GM23338 (cell line): Measurements from ENCODE around the gene CCNY. TPM values are rescaled to one million over a fixed set of nuclear protein-coding genes. Genes with fewer than 3 reads are reported as not detected.

Experiments
- ATAC-seq: fragments of 200-7000 bp; cut with Tn5 transposase; 3 replicates; pipeline ENCODE4 v1.9.1; 2020
- DNase-seq: peaks from one replicate; pipeline ENCODE4 v3.0.0-alpha.2; 2015; ENCODE audit warnings: low spot score
- H2AFZ ChIP-seq: fragments of 200-600 bp; sonication (generic); 2 replicates; pipeline ENCODE4 v1.8.0; 2016; ENCODE audit warnings: antibody characterized with exemption, mild to moderate bottlenecking, moderate library complexity
- H3F3A ChIP-seq: fragments of 200-600 bp; sonication (generic); replicated peaks from 2 replicates; pipeline ENCODE4 v1.8.0; 2017; ENCODE audit warnings: antibody characterized with exemption, mixed run types, low read depth
- H3K27ac ChIP-seq: fragments of 200-600 bp; sonication (generic); 2 replicates; pipeline ENCODE4 v1.6.1; 2016; ENCODE audit warnings: low read depth
- H3K27me3 ChIP-seq: fragments of 200-600 bp; sonication (generic); 2 replicates; pipeline ENCODE4 v1.8.0; 2016; ENCODE audit warnings: mild to moderate bottlenecking, mixed run types, moderate library complexity; ENCODE audit not compliant: insufficient read depth
- H3K36me3 ChIP-seq: fragments of 200-600 bp; sonication (generic); 2 replicates; pipeline ENCODE4 v1.8.0; 2016; ENCODE audit warnings: mild to moderate bottlenecking; ENCODE audit not compliant: insufficient read depth
- H3K4me1 ChIP-seq: fragments of 200-600 bp; sonication (generic); 2 replicates; pipeline ENCODE4 v1.8.0; 2016; ENCODE audit warnings: mild to moderate bottlenecking, moderate library complexity; ENCODE audit not compliant: insufficient read depth
- H3K4me2 ChIP-seq: fragments of 200-600 bp; sonication (generic); 2 replicates; pipeline ENCODE4 v1.7.1; 2017; ENCODE audit warnings: mixed run types
- H3K4me3 ChIP-seq: fragments of 200-600 bp; sonication (generic); 2 replicates; pipeline ENCODE4 v1.6.1; 2016; ENCODE audit warnings: mixed run types
- H3K79me2 ChIP-seq: fragments of 200-600 bp; sonication (generic); replicated peaks from 2 replicates; pipeline ENCODE4 v1.8.0; 2017; ENCODE audit warnings: mild to moderate bottlenecking; ENCODE audit not compliant: insufficient read depth
- H3K9me2 ChIP-seq: fragments of 200-600 bp; sonication (generic); 2 replicates; pipeline ENCODE4 v1.8.0; 2017; ENCODE audit not compliant: insufficient read depth
- H4K20me1 ChIP-seq: fragments of 200-600 bp; sonication (generic); replicated peaks from 2 replicates; pipeline ENCODE4 v1.8.0; 2017; ENCODE audit warnings: mild to moderate bottlenecking; ENCODE audit not compliant: insufficient read depth
- H3K27ac Mint-ChIP-seq: 2 replicates; pipeline ENCODE4 v1.8.0; 2020; ENCODE audit warnings: inconsistent platforms, mild to moderate bottlenecking, moderate library complexity, mixed read lengths
- H3K27me3 Mint-ChIP-seq: 3 replicates; pipeline ENCODE4 v1.8.0; 2022; ENCODE audit warnings: low read depth, mild to moderate bottlenecking, moderate library complexity, mixed read lengths, inconsistent platforms; ENCODE audit not compliant: insufficient read depth, poor library complexity
- H3K36me3 Mint-ChIP-seq: 3 replicates; pipeline ENCODE4 v1.8.0; 2021; ENCODE audit warnings: low read depth, mild to moderate bottlenecking, inconsistent platforms, moderate library complexity, mixed read lengths
- H3K4me1 Mint-ChIP-seq: 3 replicates; pipeline ENCODE4 v1.8.0; 2020; ENCODE audit warnings: mild to moderate bottlenecking, inconsistent platforms, mixed read lengths
- H3K4me3 Mint-ChIP-seq: 3 replicates; pipeline ENCODE4 v1.8.0; 2021; ENCODE audit warnings: moderate library complexity, mild to moderate bottlenecking, inconsistent platforms, mixed read lengths
- H3K9me3 Mint-ChIP-seq: 3 replicates; pipeline ENCODE4 v1.8.0; 2020; ENCODE audit warnings: moderate library complexity, mild to moderate bottlenecking, inconsistent platforms, mixed read lengths
- CTCF ChIP-seq, 2 experiments: fragments of 200-600 bp in 1 of 2; sonication (generic) in 1 of 2; conservative IDR thresholded peaks; 2 replicates each; pipeline versions ENCODE4 v1.5.1 to v1.6.1; 2016 to 2017; ENCODE audit warnings: antibody characterized with exemption in 2 of 2, low read depth in 2 of 2, mild to moderate bottlenecking in 2 of 2, moderate library complexity in 1 of 2
- JUNB ChIP-seq: IDR thresholded peaks from one replicate; pipeline ENCODE4 v1.6.1; 2016; ENCODE audit warnings: antibody characterized with exemption; ENCODE audit not compliant: unreplicated experiment
- POLR2AphosphoS5 ChIP-seq: IDR thresholded peaks from 2 replicates; pipeline ENCODE4 v1.6.1; 2016; ENCODE audit warnings: antibody characterized with exemption, low read depth
- STAT1 ChIP-seq: IDR thresholded peaks from one replicate; pipeline ENCODE4 v1.6.1; 2016; ENCODE audit warnings: antibody characterized with exemption; ENCODE audit not compliant: unreplicated experiment
- ZNF114 ChIP-seq: fragments of 250-450 bp; sonication (Bioruptor Pico); IDR thresholded peaks from 2 replicates; pipeline ENCODE4 v1.5.0; 2020; ENCODE audit warnings: mild to moderate bottlenecking, moderate library complexity
- ZNF462 ChIP-seq: fragments of 250-450 bp; sonication (Bioruptor Pico); IDR thresholded peaks from 2 replicates; pipeline ENCODE4 v1.5.0; 2020; ENCODE audit warnings: mild to moderate bottlenecking, moderate library complexity
- polyA plus RNA-seq: library from polyadenylated mRNA; unstranded; fragments of >200 nt; fragmentation: Nextera tagmentation; extraction: Ambion mirVana; gene quantifications from 2 replicates; pipeline ENCODE4 v1.2.1, GENCODE V29; 2016
- total RNA-seq: library from RNA; depleted of rRNA; stranded (reverse); fragments of >200 nt; shearing (Covaris generic); gene quantifications from 2 replicates; pipeline ENCODE4 v1.2.3, GENCODE V29; 2014

The CCNY gene
- total and polyA plus RNA-seq, 2 experiments from 2014 or later, result 14.2 to 29.0 TPM

- TF ChIP-seq ZNF462 (CRISPR knock-in tag) (no peak), ZNF114 (CRISPR knock-in tag) (no peak), POLR2AphosphoS5 (no peak), CTCF (conservative IDR thresholded peaks at IDR 0.05; ENCODE audit: low read depth in 2 of 2) (no peak)
Measured at GRCh38 chr10:35391153-35391953, 55.0 kb downstream of the CCNY start (continued).

DNA sequence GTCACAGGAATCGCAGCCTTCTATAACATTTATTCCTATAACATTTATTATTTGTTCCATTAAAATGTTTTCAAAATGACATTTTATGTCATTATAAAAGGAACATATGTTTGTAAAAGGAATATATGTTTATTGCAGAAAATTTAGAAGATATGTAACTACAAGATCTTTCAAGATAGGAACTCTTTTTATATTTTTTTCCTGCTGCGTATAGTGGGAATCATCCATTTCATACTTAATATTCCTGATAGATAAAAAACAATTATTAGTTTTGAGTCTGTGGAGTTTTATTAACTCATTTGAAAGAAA is 55.6 kb downstream of the CCNY start:
- Histone ChIP-seq H3K36me3 (no peaks in the 10 kb centered on the region), H3K4me1 (peaks cover 49% of the 10 kb centered on the region), H4K20me1 (no peaks in the 10 kb centered on the region), H3K4me3 (no peak overlapping the region), H2AFZ (no peak overlapping the region), H3K79me2 (peaks cover 89% of the 10 kb centered on the region), H3K9me2 (no peaks in the 10 kb centered on the region), H3K4me2 (no peak overlapping the region), H3K27me3 (no peaks in the 10 kb centered on the region), H3F3A (0 out of 2 replicates have a peak, but pooled peaks cover 2% of the 10 kb centered on the region), H3K27ac (no peak overlapping the region)
- Mint-ChIP-seq H3K9me3 (peaks cover 42% of the 10 kb centered on the region), H3K36me3 (peaks cover 45% of the 10 kb centered on the region), H3K4me3 (no peak overlapping the region), H3K27me3 (peaks cover 8% of the 10 kb centered on the region), H3K4me1 (peaks cover 54% of the 10 kb centered on the region), H3K27ac (no peak overlapping the region)
- no peak for ATAC-seq
- DNase-seq, result no peak
- TF ChIP-seq ZNF462 (CRISPR knock-in tag) (no peak), JUNB (no peak), STAT1 (no peak)
